ENCODE measurements around the gene ABL1.

ABL1 gene

GRCh38 chr9:130891688-130892476 is 56.8 kb downstream of the ABL1 start:
- no peak for DNase-seq (ENCODE audit: low spot score)

GRCh38 chr9:130892477-130893304 is 57.6 kb downstream of the ABL1 start:
- no peak for DNase-seq (ENCODE audit: low spot score)

- no peak for DNase-seq (ENCODE audit: low spot score)
Observed at GRCh38 chr9:130893341-130894101, 58.5 kb downstream of the ABL1 start.

GRCh38 chr9:130894546-130894945 is 59.5 kb downstream of the ABL1 start:
- DNase-seq (ENCODE audit: low spot score), result no peak

- DNase-seq (ENCODE audit: low spot score), result no peak
Observed at GRCh38 chr9:130895038-130895437, 60.0 kb downstream of the ABL1 start.

GRCh38 chr9:130895481-130896232 is 60.6 kb downstream of the ABL1 start:
- no peak for DNase-seq (ENCODE audit: low spot score)

GRCh38 chr9:130896233-130897014 is 61.4 kb downstream of the ABL1 start, which contains the start of gene QRFP:
QRFP (minus strand) TSS chr9:130896812; CDS start chr9:130893838, 2,974 bp downstream.
- DNase-seq (ENCODE audit: low spot score), result no peak

- DNase-seq (ENCODE audit: low spot score), result no peak
Observed at GRCh38 chr9:130897105-130897751, 62.2 kb downstream of the ABL1 start.

GRCh38 chr9:130897848-130898551 is 62.9 kb downstream of the ABL1 start:
- no peak for DNase-seq (ENCODE audit: low spot score)

GRCh38 chr9:130898552-130898852 is 63.4 kb downstream of the ABL1 start:
- DNase-seq (ENCODE audit: low spot score), result no peak

GRCh38 chr9:130899051-130899748 is 64.1 kb downstream of the ABL1 start:
- no peak for DNase-seq (ENCODE audit: low spot score)

- DNase-seq (ENCODE audit: low spot score), result no peak
Observed at GRCh38 chr9:130900701-130901497, 65.8 kb downstream of the ABL1 start.

- DNase-seq (ENCODE audit: low spot score), result peak; percentile 30
Observed at GRCh38 chr9:130901498-130902203, 66.6 kb downstream of the ABL1 start.

- DNase-seq (ENCODE audit: low spot score), result no peak
Observed at GRCh38 chr9:130902204-130903185, 67.4 kb downstream of the ABL1 start.

GRCh38 chr9:130903194-130904069 is 68.4 kb downstream of the ABL1 start:
- no peak for DNase-seq (ENCODE audit: low spot score)
